Subcutaneous abdominal adipose tissue (tissue), 5 donors: ENCODE results near the gene CDC73.

Experiments used
- H3K27ac ChIP-seq: one replicate; pipeline ENCODE4 v1.7.0; 2013; ENCODE audit warnings: low read depth, mild to moderate bottlenecking, inconsistent platforms, low read length, moderate library complexity
- H3K27me3 ChIP-seq, 5 donors: one replicate each; pipeline ENCODE4 v1.7.0; 2013; ENCODE audit warnings: low read length in 5 of 5, inconsistent platforms in 1 of 5; ENCODE audit not compliant: control insufficient read depth in 5 of 5, insufficient read depth in 4 of 5
- H3K36me3 ChIP-seq, 5 donors: one replicate each; pipeline ENCODE4 v1.7.0; 2013; ENCODE audit warnings: low read length in 5 of 5; ENCODE audit not compliant: control insufficient read depth in 5 of 5, insufficient read depth in 5 of 5
- H3K4me1 ChIP-seq, 5 donors: one replicate each; pipeline ENCODE4 v1.7.0; 2013; ENCODE audit warnings: low read length in 5 of 5, mild to moderate bottlenecking in 3 of 5, moderate library complexity in 1 of 5; ENCODE audit not compliant: control insufficient read depth in 5 of 5, insufficient read depth in 5 of 5
- H3K4me3 ChIP-seq, 5 donors: one replicate each; pipeline ENCODE4 v1.7.0; 2013; ENCODE audit warnings: low read length in 5 of 5, low read depth in 1 of 5
- H3K9ac ChIP-seq, 5 donors: one replicate each; pipeline ENCODE4 v1.7.0; 2013; ENCODE audit warnings: low read length in 5 of 5, mild to moderate bottlenecking in 4 of 5, moderate library complexity in 3 of 5
- H3K9me3 ChIP-seq, 5 donors: one replicate each; pipeline ENCODE4 v1.7.0; 2013; ENCODE audit warnings: low read length in 5 of 5; ENCODE audit not compliant: control insufficient read depth in 5 of 5
- donor health status: healthy.
- donor health status: healthy.
- donor health status: healthy.
- donor health status: healthy.
- donor health status: healthy.

Gene CDC73

GRCh38 chr1:193237381-193237978, 115.6 kb downstream of the CDC73 start:
- Histone ChIP-seq H3K36me3 (peaks cover 10 to 31% (median 15%) of the 10 kb centered on the region in 5 donors), H3K27ac (no peak overlapping the region), H3K9ac (no peak overlapping the region), H3K4me1 (peaks cover 0 to 10% (median 4%) of the 10 kb centered on the region in 5 donors), H3K9me3 (no peaks in the 10 kb centered on the region), H3K4me3 (no peak overlapping the region), H3K27me3 (no peaks in the 10 kb centered on the region)

- Histone ChIP-seq H3K4me1 (no peaks in the 10 kb centered on the region), H3K27ac (no peak overlapping the region), H3K9ac (no peak overlapping the region), H3K9me3 (no peaks in the 10 kb centered on the region), H3K27me3 (no peaks in the 10 kb centered on the region), H3K36me3 (peaks cover 7 to 21% (median 12%) of the 10 kb centered on the region in 5 donors), H3K4me3 (no peak overlapping the region)
Observed at GRCh38 chr1:193240609-193241008, 118.8 kb downstream of the CDC73 start.

GRCh38 chr1:193241132-193241827, 119.4 kb downstream of the CDC73 start:
- no peak overlapping the region for H3K27ac ChIP-seq
- H3K9ac ChIP-seq: no peak overlapping the region
- peaks cover 7 to 21% (median 9%) of the 10 kb centered on the region in 5 donors for H3K36me3 ChIP-seq
- no peaks in the 10 kb centered on the region for H3K4me1 ChIP-seq
- H3K9me3 ChIP-seq: no peaks in the 10 kb centered on the region
- no peaks in the 10 kb centered on the region for H3K27me3 ChIP-seq
- H3K4me3 ChIP-seq: no peak overlapping the region

- Histone ChIP-seq H3K27ac (no peak overlapping the region), H3K36me3 (peaks cover 6 to 26% (median 10%) of the 10 kb centered on the region in 5 donors), H3K4me3 (no peak overlapping the region), H3K9ac (no peak overlapping the region), H3K4me1 (no peaks in the 10 kb centered on the region), H3K27me3 (no peaks in the 10 kb centered on the region), H3K9me3 (no peaks in the 10 kb centered on the region)
Observed at GRCh38 chr1:193242000-193242399, 120.2 kb downstream of the CDC73 start.

GRCh38 chr1:193249187-193249586, 127.4 kb downstream of the CDC73 start:
- Histone ChIP-seq H3K9me3 (peaks cover 0 to 8% (median 0%) of the 10 kb centered on the region in 5 donors), H3K27ac (no peak overlapping the region), H3K27me3 (no peaks in the 10 kb centered on the region), H3K9ac (no peak overlapping the region), H3K36me3 (peaks cover 13 to 39% (median 22%) of the 10 kb centered on the region in 5 donors), H3K4me3 (no peak overlapping the region), H3K4me1 (no peaks in the 10 kb centered on the region)

GRCh38 chr1:193251950-193252349, 130.1 kb downstream of the CDC73 start:
- H3K4me3 ChIP-seq: no peak overlapping the region

GRCh38 chr1:193256019-193256418, 134.2 kb downstream of the CDC73 start:
- H3K9ac ChIP-seq: no peak overlapping the region
- no peaks in the 10 kb centered on the region for H3K9me3 ChIP-seq
- no peak overlapping the region for H3K27ac ChIP-seq
- H3K36me3 ChIP-seq: peaks cover 7 to 14% (median 9%) of the 10 kb centered on the region in 5 donors
- peaks cover 0 to 2% (median 0%) of the 10 kb centered on the region in 5 donors for H3K4me1 ChIP-seq
- no peak overlapping the region for H3K4me3 ChIP-seq
- H3K27me3 ChIP-seq: no peaks in the 10 kb centered on the region

More at GRCh38 chr1:193251950-193252349, 130.1 kb downstream of the CDC73 start:
- peaks cover 13 to 34% (median 22%) of the 10 kb centered on the region in 5 donors for H3K36me3 ChIP-seq
- H3K27me3 ChIP-seq: no peaks in the 10 kb centered on the region
- no peak overlapping the region for H3K27ac ChIP-seq
- H3K4me1 ChIP-seq: no peaks in the 10 kb centered on the region
- no peak overlapping the region for H3K9ac ChIP-seq
- H3K9me3 ChIP-seq: peaks cover 0 to 8% (median 0%) of the 10 kb centered on the region in 5 donors

- H3K36me3 ChIP-seq: peaks cover 7 to 18% (median 10%) of the 10 kb centered on the region in 5 donors
- peaks cover 0 to 3% (median 0%) of the 10 kb centered on the region in 5 donors for H3K4me1 ChIP-seq
- H3K9me3 ChIP-seq: no peaks in the 10 kb centered on the region
- no peaks in the 10 kb centered on the region for H3K27me3 ChIP-seq
- H3K9ac ChIP-seq: no peak overlapping the region
- no peak overlapping the region for H3K27ac ChIP-seq
- H3K4me3 ChIP-seq: no peak overlapping the region
Observed at GRCh38 chr1:193259636-193260035, 137.8 kb downstream of the CDC73 start.

- Histone ChIP-seq H3K36me3 (peaks cover 7 to 18% (median 10%) of the 10 kb centered on the region in 5 donors), H3K27me3 (no peaks in the 10 kb centered on the region), H3K9me3 (no peaks in the 10 kb centered on the region), H3K9ac (no peak overlapping the region), H3K4me1 (peaks cover 0 to 3% (median 0%) of the 10 kb centered on the region in 5 donors), H3K27ac (no peak overlapping the region), H3K4me3 (no peak overlapping the region)
Observed at GRCh38 chr1:193260056-193260745, 138.4 kb downstream of the CDC73 start.

GRCh38 chr1:193260896-193261295, 139.1 kb downstream of the CDC73 start:
- Histone ChIP-seq H3K27ac (no peak overlapping the region), H3K4me1 (peaks cover 0 to 3% (median 0%) of the 10 kb centered on the region in 5 donors), H3K36me3 (peaks cover 7 to 22% (median 10%) of the 10 kb centered on the region in 5 donors), H3K9ac (no peak overlapping the region), H3K9me3 (no peaks in the 10 kb centered on the region), H3K4me3 (no peak overlapping the region), H3K27me3 (no peaks in the 10 kb centered on the region)
